Spinal cord (tissue), 10 donors: Measurements from ENCODE around the gene RNF144A. TPM values are rescaled to one million over a fixed set of nuclear protein-coding genes. Genes with fewer than 3 reads are reported as not detected.
"Not testable (repeated sequence)": the region's sequence is repeated elsewhere in the genome, so short reads cannot be mapped to it uniquely, and the experiment has no call there.

Experiments used
- DNase-seq, 6 donors: peaks; one replicate each; pipeline versions ENCODE4 v3.0.0 to v3.0.0-alpha.2; 2013 to 2015; ENCODE audit warnings: low spot score in 6 of 6, low read depth in 4 of 6
- H3K27ac ChIP-seq: one replicate; pipeline ENCODE4 v1.5.1; 2013; ENCODE audit warnings: low read depth, low read length, control low read depth
- H3K27me3 ChIP-seq: one replicate; pipeline ENCODE4 v1.6.1; 2013; ENCODE audit warnings: low read length; ENCODE audit not compliant: control insufficient read depth, insufficient read depth
- H3K36me3 ChIP-seq: one replicate; pipeline ENCODE4 v1.6.1; 2013; ENCODE audit warnings: low read length; ENCODE audit not compliant: control insufficient read depth, insufficient read depth
- H3K4me1 ChIP-seq: one replicate; pipeline ENCODE4 v1.6.1; 2013; ENCODE audit warnings: low read length; ENCODE audit not compliant: control insufficient read depth, insufficient read depth
- H3K4me3 ChIP-seq: one replicate; pipeline ENCODE4 v1.5.1; 2013; ENCODE audit warnings: low read depth, low read length, control low read depth
- H3K9me3 ChIP-seq: one replicate; pipeline ENCODE4 v1.6.1; 2013; ENCODE audit warnings: low read length; ENCODE audit not compliant: control insufficient read depth, insufficient read depth
- WGBS: methylation state at CpG from one replicate; pipeline ENCODE4 v1.1.5; 2013; ENCODE audit warnings: missing lambda C conversion rate; ENCODE audit not compliant: insufficient coverage; 5-methylcytosine and 5-hydroxymethylcytosine counted together
- polyA plus RNA-seq, 2 donors: library from polyadenylated mRNA; unstranded; fragments of 120-200 nt; gene quantifications; one replicate each; pipeline ENCODE4 v1.2.1, GENCODE V29; 2013; ENCODE audit not compliant: insufficient read length in 2 of 2
- total RNA-seq, 2 donors: library from RNA; depleted of rRNA in 1 of 2; stranded (reverse); fragments of 120-200 nt in 1 of 2; fragments of >200 nt in 1 of 2; gene quantifications; one replicate each; pipeline versions ENCODE4 v1.2.3 to v1.2.4, GENCODE V29; 2013 to 2014
- donor health status: healthy.

RNF144A gene
- total and polyA plus RNA-seq, 4 donors: 38.2 to 94.0 (median 76.7) TPM

DNA sequence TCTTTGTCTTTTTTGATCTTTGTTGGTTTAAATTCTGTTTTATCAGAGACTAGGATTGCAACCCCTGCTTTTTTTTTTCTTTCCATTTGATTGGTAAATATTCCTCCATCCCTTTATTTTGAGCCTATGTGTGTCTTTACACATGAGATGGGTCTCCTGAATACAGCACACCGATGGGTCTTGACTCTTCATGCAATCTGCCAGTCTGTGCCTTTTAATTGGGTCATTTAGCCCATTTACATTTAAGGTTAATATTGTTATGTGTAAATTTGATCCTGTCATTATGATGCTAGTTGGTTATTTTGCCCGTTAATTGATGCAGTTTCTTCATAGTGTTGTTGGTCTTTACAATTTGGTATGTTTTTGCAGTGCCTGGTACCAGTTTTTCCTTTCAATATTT is 14.6 kb upstream of the RNF144A start:
- not testable (repeated sequence) for H3K9me3 ChIP-seq, H3K36me3 ChIP-seq, H3K27ac ChIP-seq, H3K27me3 ChIP-seq, H3K4me3 ChIP-seq, H3K4me1 ChIP-seq, DNase-seq
- no CpG with 5 or more reads among the region's 2 CpGs for WGBS

GRCh38 chr2:6905668-6906067 is 11.5 kb upstream of the RNF144A start:
- Histone ChIP-seq H3K4me1 (no peaks in the 10 kb centered on the region), H3K36me3 (no peaks in the 10 kb centered on the region), H3K9me3 (no peaks in the 10 kb centered on the region), H3K27ac (no peak overlapping the region), H3K27me3 (no peaks in the 10 kb centered on the region), H3K4me3 (no peak overlapping the region)
- WGBS: no CpG with 5 or more reads among the region's 1 CpG
- DNase-seq: no peak

GRCh38 chr2:6906165-6906741 is 11.0 kb upstream of the RNF144A start:
- no peaks in the 10 kb centered on the region for H3K27me3 ChIP-seq
- H3K9me3 ChIP-seq: no peaks in the 10 kb centered on the region
- 78% methylated on average over 1 of the region's 1 CpG for WGBS
- no peak for DNase-seq
- no peaks in the 10 kb centered on the region for H3K36me3 ChIP-seq
- no peaks in the 10 kb centered on the region for H3K4me1 ChIP-seq
- no peak overlapping the region for H3K4me3 ChIP-seq
- H3K27ac ChIP-seq: no peak overlapping the region

GRCh38 chr2:6908291-6908690 is 8.9 kb upstream of the RNF144A start:
- WGBS: no CpG with 5 or more reads among the region's 2 CpGs
- Histone ChIP-seq H3K4me3 (no peak overlapping the region), H3K27me3 (no peaks in the 10 kb centered on the region), H3K9me3 (no peaks in the 10 kb centered on the region), H3K27ac (no peak overlapping the region), H3K36me3 (no peaks in the 10 kb centered on the region), H3K4me1 (no peaks in the 10 kb centered on the region)
- DNase-seq: no peak

- 73% methylated on average over 4 of the region's 8 CpGs for WGBS
- DNase-seq: no peak
- H3K4me3 ChIP-seq: no peak overlapping the region
Measured at GRCh38 chr2:6909431-6910385, 7.5 kb upstream of the RNF144A start.

DNA sequence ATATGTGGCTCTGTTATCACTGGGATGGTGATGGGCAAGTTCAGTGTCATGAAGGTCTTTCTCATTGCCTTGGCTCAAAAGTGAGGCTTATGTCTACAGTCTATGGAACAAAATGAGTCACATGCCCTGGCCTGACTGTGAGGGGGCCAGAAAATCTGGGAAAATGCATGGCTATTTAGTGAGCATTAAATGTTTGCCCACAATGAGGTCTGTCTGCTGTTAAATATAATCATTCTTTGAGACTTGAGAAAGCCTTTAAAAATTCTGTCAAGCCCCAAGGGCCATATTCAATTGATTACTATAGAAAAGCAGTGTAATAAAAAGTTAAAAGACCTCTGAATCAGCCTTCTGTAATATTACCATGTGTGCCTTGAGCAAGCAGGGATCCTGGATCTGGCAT is 5.5 kb upstream of the RNF144A start:
- Histone ChIP-seq H3K27me3 (no peaks in the 10 kb centered on the region), H3K4me1 (peaks cover 3% of the 10 kb centered on the region), H3K9me3 (no peaks in the 10 kb centered on the region), H3K27ac (no peak overlapping the region), H3K4me3 (no peak overlapping the region), H3K36me3 (no peaks in the 10 kb centered on the region)
- DNase-seq: no peak

More at GRCh38 chr2:6909431-6910385, 7.5 kb upstream of the RNF144A start:
- Histone ChIP-seq H3K27ac (no peak overlapping the region), H3K36me3 (no peaks in the 10 kb centered on the region), H3K9me3 (no peaks in the 10 kb centered on the region), H3K4me1 (no peaks in the 10 kb centered on the region), H3K27me3 (no peaks in the 10 kb centered on the region)

DNA sequence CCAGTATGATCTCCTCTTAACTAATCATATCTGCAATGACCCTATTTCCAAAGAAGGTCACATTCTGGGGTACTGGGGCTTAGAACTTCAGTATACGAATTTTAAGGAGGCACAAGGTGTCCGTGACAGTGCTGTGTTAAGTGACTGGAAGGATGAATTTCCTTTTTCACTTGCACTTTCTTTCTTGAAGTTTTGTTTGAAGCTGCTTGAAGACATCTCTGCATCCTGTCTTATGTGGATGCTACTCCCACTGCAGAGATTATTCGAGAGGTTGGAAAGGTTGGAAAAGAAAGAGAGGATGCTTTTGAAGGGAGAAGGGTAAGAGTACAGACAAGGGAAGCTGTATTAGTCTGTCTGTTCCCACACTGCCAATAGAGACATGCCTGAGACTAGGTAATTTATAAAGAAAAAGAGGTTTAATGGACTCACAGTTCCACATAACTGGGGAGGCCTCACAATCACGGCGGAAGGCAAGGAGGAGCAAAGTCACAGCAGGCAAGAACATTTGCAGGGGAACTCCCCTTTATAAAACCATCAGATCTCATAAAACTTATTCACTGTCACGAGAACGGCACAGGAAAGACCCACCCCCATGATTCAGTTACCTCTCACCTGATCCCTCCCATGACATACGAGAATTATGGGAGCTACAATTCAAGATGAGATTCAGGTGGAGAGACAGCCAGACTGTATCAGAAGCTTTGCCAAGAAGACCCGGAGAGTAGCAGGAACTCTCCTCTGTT is 3.6 kb upstream of the RNF144A start:
- H3K27me3 ChIP-seq: no peaks in the 10 kb centered on the region
- no peak overlapping the region for H3K27ac ChIP-seq
- peaks cover 12% of the 10 kb centered on the region for H3K4me1 ChIP-seq
- no peaks in the 10 kb centered on the region for H3K9me3 ChIP-seq
- WGBS: 94% methylated on average over 5 of the region's 9 CpGs
- DNase-seq: no peak
- H3K4me3 ChIP-seq: no peak overlapping the region
- H3K36me3 ChIP-seq: no peaks in the 10 kb centered on the region

DNA sequence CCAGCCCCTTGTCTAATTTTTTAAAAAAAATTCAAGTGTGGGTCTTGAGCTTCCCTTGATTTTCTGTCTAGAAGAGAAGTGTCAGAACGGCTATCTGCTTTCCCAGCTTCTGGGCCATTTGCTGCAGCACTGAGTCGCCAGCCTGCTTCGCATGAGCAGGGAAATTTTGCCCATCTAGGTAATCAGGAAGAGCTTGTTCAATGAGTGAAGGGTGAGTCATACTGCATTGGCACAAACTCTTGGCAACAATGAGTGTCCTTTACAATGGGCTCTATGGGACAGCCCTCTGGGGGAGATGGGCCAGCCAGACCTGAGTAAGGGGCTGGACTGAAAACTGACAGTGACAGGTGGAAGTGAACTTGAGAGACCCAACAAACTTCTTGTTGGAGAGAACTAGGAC is 2.4 kb upstream of the RNF144A start:
- DNase-seq: no peak
- H3K9me3 ChIP-seq: no peaks in the 10 kb centered on the region
- no peak overlapping the region for H3K4me3 ChIP-seq
- H3K36me3 ChIP-seq: no peaks in the 10 kb centered on the region
- no peaks in the 10 kb centered on the region for H3K27me3 ChIP-seq
- no peak overlapping the region for H3K27ac ChIP-seq
- H3K4me1 ChIP-seq: peaks cover 20% of the 10 kb centered on the region
- 94% methylated on average over 3 of the region's 3 CpGs for whole genome bisulfite sequencing

- H3K4me3 ChIP-seq: no peak overlapping the region
- H3K9me3 ChIP-seq: no peaks in the 10 kb centered on the region
- peak overlapping the region; percentile 25 for H3K27ac ChIP-seq
- no peaks in the 10 kb centered on the region for H3K36me3 ChIP-seq
- no peak for DNase-seq
- peaks cover 25% of the 10 kb centered on the region for H3K4me1 ChIP-seq
- no peaks in the 10 kb centered on the region for H3K27me3 ChIP-seq
- 44% methylated on average over 2 of the region's 2 CpGs for WGBS
Measured at GRCh38 chr2:6915399-6915798, 1.8 kb upstream of the RNF144A start.
